Cardiac muscle cell (in vitro differentiated cells and primary cell): ENCODE data around the gene PLEKHG3. TPM values are rescaled to one million over a fixed set of nuclear protein-coding genes. Genes with fewer than 3 reads are reported as not detected.

Experiments
- DNase-seq, 2 donors: peaks; one replicate each; pipeline versions ENCODE4 v3.0.0 to v3.0.0-alpha.2; 2010 to 2017; ENCODE audit warnings: low read depth in 1 of 2, low spot score in 1 of 2
- H3K27ac ChIP-seq: fragments of 200-600 bp; sonication (generic); 2 replicates; pipeline ENCODE4 v1.5.1; 2016
- H3K27me3 ChIP-seq: fragments of 200-600 bp; sonication (generic); 2 replicates; pipeline ENCODE4 v1.6.0; 2016; ENCODE audit warnings: control low read depth
- H3K36me3 ChIP-seq: fragments of 200-600 bp; sonication (generic); 2 replicates; pipeline ENCODE4 v1.5.1; 2016; ENCODE audit warnings: control low read depth
- H3K4me1 ChIP-seq: fragments of 200-600 bp; sonication (generic); 2 replicates; pipeline ENCODE4 v1.8.1; 2017; ENCODE audit warnings: low read depth, mild to moderate bottlenecking, mixed run types
- H3K4me3 ChIP-seq: fragments of 200-600 bp; sonication (generic); 2 replicates; pipeline ENCODE4 v1.5.1; 2016; ENCODE audit warnings: mild to moderate bottlenecking
- H3K9me3 ChIP-seq: fragments of 200-600 bp; sonication (generic); 2 replicates; pipeline ENCODE4 v1.5.1; 2017; ENCODE audit warnings: low read depth, mild to moderate bottlenecking, control low read depth
- CTCF ChIP-seq: IDR thresholded peaks from 2 replicates; pipeline ENCODE4 v1.5.1; 2012; ENCODE audit warnings: low read depth, mild to moderate bottlenecking, low read length
- polyA plus RNA-seq: library from polyadenylated mRNA; unstranded; fragments of >200 nt; fragmentation: Nextera tagmentation; extraction: Ambion mirVana; gene quantifications from 2 replicates; pipeline ENCODE4 v1.2.1, GENCODE V29; 2016
- total RNA-seq: library from RNA; depleted of rRNA; stranded (reverse); fragments of >200 nt; gene quantifications from 2 replicates; pipeline ENCODE4 v1.2.3, GENCODE V29; 2016

The PLEKHG3 gene
- total and polyA plus RNA-seq, 2 experiments from 2014 or later: 19.2 to 72.2 TPM

GRCh38 chr14:64758025-64758521 is 53.8 kb downstream of the PLEKHG3 start:
- no peak for TF ChIP-seq CTCF
- DNase-seq: peak in 1 of 2 donors; percentile 28
- Histone ChIP-seq H3K4me1 (peaks cover 36% of the 10 kb centered on the region), H3K27me3 (no peaks in the 10 kb centered on the region), H3K27ac (peak overlapping the region; percentile 80), H3K36me3 (no peaks in the 10 kb centered on the region), H3K4me3 (no peak overlapping the region), H3K9me3 (no peaks in the 10 kb centered on the region)

GRCh38 chr14:64758691-64759554 is 54.7 kb downstream of the PLEKHG3 start:
- peak in 1 of 2 donors; percentile 95 for DNase-seq
- Histone ChIP-seq H3K27me3 (no peaks in the 10 kb centered on the region), H3K36me3 (no peaks in the 10 kb centered on the region), H3K27ac (peak overlapping the region; percentile 80), H3K4me3 (no peak overlapping the region), H3K9me3 (no peaks in the 10 kb centered on the region), H3K4me1 (peaks cover 36% of the 10 kb centered on the region)
- no peak for TF ChIP-seq CTCF

- Histone ChIP-seq H3K9me3 (no peaks in the 10 kb centered on the region), H3K4me1 (peaks cover 42% of the 10 kb centered on the region), H3K36me3 (no peaks in the 10 kb centered on the region), H3K4me3 (no peak overlapping the region), H3K27ac (peak overlapping the region; percentile 80), H3K27me3 (no peaks in the 10 kb centered on the region)
- TF ChIP-seq CTCF: no peak
- DNase-seq: no peak
Observed at GRCh38 chr14:64759555-64759938, 55.3 kb downstream of the PLEKHG3 start.

- peak; percentile 80 for TF ChIP-seq CTCF
- Histone ChIP-seq H3K4me3 (no peak overlapping the region), H3K36me3 (no peaks in the 10 kb centered on the region), H3K27ac (no peak overlapping the region), H3K9me3 (no peaks in the 10 kb centered on the region), H3K27me3 (no peaks in the 10 kb centered on the region), H3K4me1 (peaks cover 44% of the 10 kb centered on the region)
- peak; percentile 56 to 62 for DNase-seq
Observed at GRCh38 chr14:64760146-64760755, 56.0 kb downstream of the PLEKHG3 start.

- Histone ChIP-seq H3K4me3 (no peak overlapping the region), H3K9me3 (no peaks in the 10 kb centered on the region), H3K27ac (no peak overlapping the region), H3K36me3 (no peaks in the 10 kb centered on the region), H3K4me1 (peaks cover 44% of the 10 kb centered on the region), H3K27me3 (no peaks in the 10 kb centered on the region)
- TF ChIP-seq CTCF: no peak
- no peak for DNase-seq
Observed at GRCh38 chr14:64760916-64761315, 56.7 kb downstream of the PLEKHG3 start.
